ENCODE measurements around the gene S100P. TPM values are rescaled to one million over a fixed set of nuclear protein-coding genes. Genes with fewer than 3 reads are reported as not detected.

The S100P gene
- total and polyA plus RNA-seq, 3 donors from 2014 or later: 0.19 to 3.5 (median 2.1) TPM

DNA sequence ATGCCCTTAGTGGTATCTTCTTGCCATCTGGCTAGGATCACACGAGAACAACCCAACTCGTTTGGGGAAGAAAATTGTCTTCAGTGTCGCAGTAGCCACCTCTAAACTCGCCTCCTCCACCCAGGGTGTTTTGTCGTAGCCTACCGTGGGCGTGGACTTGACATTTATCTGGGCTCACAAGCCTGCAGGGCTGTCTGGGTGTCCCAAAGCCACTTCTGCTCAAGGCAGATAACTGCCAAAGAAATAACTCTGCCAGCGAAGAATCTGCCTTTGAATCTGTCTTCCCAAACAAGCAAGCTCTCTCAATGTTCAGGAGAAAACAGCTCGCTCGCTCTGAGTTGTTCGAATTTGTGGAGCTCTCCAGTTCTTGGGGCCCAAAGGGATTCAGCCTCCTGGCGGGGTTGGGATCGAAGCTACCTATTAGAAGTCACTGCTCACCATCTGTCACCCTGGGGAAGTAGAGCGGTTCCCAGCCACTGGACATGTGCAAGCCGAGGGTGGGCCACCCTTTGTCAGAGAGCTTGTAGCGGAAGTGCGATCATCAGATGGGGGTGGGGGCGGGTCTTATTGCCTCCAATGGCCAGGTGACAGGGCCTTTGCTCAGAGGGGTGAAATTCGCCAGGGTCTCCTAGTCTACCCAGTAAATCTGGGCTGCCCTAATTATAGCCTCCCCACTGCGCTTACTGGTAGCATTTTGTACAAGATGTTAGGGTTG is 37.1 kb downstream of the S100P start:
- intact Hi-C loops (cut with DNase I; ENCODE audit: low total_unique reads): no loop called here
- TF ChIP-seq, protein P1, sequence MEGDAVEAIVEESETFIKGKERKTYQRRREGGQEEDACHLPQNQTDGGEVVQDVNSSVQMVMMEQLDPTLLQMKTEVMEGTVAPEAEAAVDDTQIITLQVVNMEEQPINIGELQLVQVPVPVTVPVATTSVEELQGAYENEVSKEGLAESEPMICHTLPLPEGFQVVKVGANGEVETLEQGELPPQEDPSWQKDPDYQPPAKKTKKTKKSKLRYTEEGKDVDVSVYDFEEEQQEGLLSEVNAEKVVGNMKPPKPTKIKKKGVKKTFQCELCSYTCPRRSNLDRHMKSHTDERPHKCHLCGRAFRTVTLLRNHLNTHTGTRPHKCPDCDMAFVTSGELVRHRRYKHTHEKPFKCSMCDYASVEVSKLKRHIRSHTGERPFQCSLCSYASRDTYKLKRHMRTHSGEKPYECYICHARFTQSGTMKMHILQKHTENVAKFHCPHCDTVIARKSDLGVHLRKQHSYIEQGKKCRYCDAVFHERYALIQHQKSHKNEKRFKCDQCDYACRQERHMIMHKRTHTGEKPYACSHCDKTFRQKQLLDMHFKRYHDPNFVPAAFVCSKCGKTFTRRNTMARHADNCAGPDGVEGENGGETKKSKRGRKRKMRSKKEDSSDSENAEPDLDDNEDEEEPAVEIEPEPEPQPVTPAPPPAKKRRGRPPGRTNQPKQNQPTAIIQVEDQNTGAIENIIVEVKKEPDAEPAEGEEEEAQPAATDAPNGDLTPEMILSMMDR (IDR thresholded peaks at IDR 0.05): no peak
- TF ChIP-seq POLR2A (IDR thresholded peaks at IDR 0.05): no peak
- Histone ChIP-seq H3K9me3 (no peaks in the 10 kb centered on the region), H3K27me3 (no peaks in the 10 kb centered on the region), H3K27ac (peak overlapping the region in 1 of 2 donors; percentile 50), H3K4me3 (no peak overlapping the region), H3K36me3 (ENCODE audit: low read depth, missing control alignments) (no peaks in the 10 kb centered on the region), H3K4me1 (peaks cover 44% of the 10 kb centered on the region)
- peak; percentile 37 for DNase-seq
- 72 to 75% methylated on average over 20 of the region's 20 CpGs for WGBS, 2 donors

DNA sequence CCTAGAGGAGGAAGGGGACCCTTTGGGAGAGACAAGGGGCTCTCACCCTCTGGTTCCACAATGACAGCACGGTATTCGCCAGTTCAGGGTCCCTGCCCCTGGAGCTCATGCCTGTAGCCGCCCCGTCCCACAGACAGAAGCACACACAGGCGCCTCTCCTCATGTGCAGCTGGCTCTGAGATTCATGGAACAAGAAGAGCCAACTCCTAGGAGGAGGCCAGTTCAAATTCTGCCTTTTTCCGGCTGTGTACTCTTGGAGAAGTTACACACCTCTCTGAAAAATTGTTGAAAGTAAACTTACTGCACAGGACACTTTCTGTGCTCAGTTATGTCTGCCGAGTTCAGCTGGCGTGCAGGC is 37.6 kb downstream of the S100P start:
- H3K4me3 ChIP-seq: no peak overlapping the region
- H3K27ac ChIP-seq: peak overlapping the region in 1 of 2 donors; percentile 50
- H3K27me3 ChIP-seq: no peaks in the 10 kb centered on the region
- WGBS, 2 donors: 90 to 94% methylated on average over 7 to 8 of the region's 8 CpGs
- DNase-seq: no peak
- H3K9me3 ChIP-seq: no peaks in the 10 kb centered on the region
- peaks cover 44% of the 10 kb centered on the region for H3K4me1 ChIP-seq
- TF ChIP-seq POLR2A (IDR thresholded peaks at IDR 0.05): no peak
- TF ChIP-seq, protein P1 (IDR thresholded peaks at IDR 0.05): no peak
- no peaks in the 10 kb centered on the region for H3K36me3 ChIP-seq (ENCODE audit: low read depth, missing control alignments)
- intact Hi-C loops (cut with DNase I; ENCODE audit: low total_unique reads): no loop called here

DNA sequence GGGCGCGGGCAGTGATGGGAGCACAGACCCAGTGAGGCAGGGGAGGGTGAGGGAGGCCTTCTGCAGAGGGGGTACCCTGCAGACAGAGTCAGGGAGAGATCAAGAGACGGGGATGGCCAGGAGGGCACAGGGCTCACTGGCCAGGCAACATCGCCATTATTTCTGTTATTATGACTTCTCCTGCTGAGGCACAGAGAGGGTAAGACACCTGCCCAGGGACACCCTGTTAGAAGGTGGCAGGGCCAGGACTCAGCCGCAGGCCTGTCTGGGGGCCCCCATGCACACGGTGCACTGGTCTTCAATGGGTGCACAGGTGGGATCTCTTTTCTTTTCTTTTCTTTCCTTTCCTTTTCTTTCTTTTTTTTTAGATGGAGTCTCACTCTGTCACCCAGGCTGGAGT is 38.1 kb downstream of the S100P start:
- Histone ChIP-seq H3K4me3 (no peak overlapping the region), H3K9me3 (no peaks in the 10 kb centered on the region), H3K4me1 (peaks cover 41% of the 10 kb centered on the region), H3K36me3 (ENCODE audit: low read depth, missing control alignments) (no peaks in the 10 kb centered on the region), H3K27me3 (no peaks in the 10 kb centered on the region), H3K27ac (peak overlapping the region in 1 of 2 donors; percentile 83)
- no peak for TF ChIP-seq POLR2A (IDR thresholded peaks at IDR 0.05)
- TF ChIP-seq, protein P1 (IDR thresholded peaks at IDR 0.05): no peak
- intact Hi-C loops (cut with DNase I; ENCODE audit: low total_unique reads): no loop called here
- 90 to 95% methylated on average over 6 of the region's 6 CpGs for WGBS, 2 donors
- no peak for DNase-seq

DNA sequence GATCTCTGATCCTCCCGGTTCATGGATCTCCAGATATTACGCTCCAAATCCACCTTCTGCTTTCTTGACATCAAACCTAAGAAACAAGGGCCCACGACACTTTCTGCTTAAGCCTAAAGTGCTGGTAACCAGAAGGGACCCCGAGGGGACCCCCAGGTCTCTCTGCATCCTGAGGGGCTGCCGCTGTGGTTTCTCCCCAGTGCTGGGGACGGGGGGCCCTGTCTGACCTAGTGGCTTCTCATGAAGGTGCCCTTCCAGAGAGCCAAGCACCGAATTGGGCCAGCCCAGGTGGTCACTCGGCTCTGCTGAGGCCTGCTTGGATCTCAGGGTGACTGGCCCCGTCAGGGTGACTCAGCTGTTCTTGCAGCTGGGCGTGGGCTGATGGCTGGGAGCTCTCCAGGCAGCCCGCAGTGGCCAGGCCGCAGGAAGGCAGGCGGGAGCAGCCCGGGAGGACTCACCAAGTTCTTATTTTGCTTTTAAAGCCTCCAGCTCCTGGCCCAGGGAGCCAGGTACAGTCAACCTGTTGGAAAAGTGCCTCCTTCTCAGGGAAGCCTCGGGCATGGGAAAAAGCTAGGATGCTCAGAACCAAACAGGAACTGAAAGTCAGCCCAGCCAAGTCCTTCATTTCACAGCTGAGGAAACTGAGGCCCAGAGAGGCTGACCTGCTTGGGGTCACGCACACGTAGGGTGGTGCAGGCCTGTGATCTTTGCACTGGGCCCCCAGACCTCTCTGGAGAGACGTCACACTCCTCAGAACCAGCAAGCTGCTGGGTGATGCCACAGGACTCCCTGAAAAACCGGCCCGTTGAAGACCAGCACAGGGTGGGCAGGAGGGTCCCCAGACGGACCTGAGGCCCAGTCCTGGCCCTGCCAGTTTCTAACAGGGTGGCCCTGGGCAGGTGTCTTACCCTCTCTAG is 39.0 kb downstream of the S100P start:
- H3K27me3 ChIP-seq: no peaks in the 10 kb centered on the region
- intact Hi-C loops (cut with DNase I; ENCODE audit: low total_unique reads): no loop called here
- no peaks in the 10 kb centered on the region for H3K36me3 ChIP-seq (ENCODE audit: low read depth, missing control alignments)
- H3K4me3 ChIP-seq: no peak overlapping the region
- 61 to 79% methylated on average over 15 to 21 of the region's 21 CpGs for WGBS, 2 donors
- peaks cover 34% of the 10 kb centered on the region for H3K4me1 ChIP-seq
- peak overlapping the region; percentile 1 to 83 for H3K27ac ChIP-seq
- no peak for TF ChIP-seq POLR2A (IDR thresholded peaks at IDR 0.05)
- TF ChIP-seq, protein P1 (IDR thresholded peaks at IDR 0.05): no peak
- peak; percentile 86 for DNase-seq
- no peaks in the 10 kb centered on the region for H3K9me3 ChIP-seq

All from testis (tissue), 3 donors.